Activated naive CD4-positive, alpha-beta T cell (primary cell): ENCODE data around the gene WFS1.

Experiments used
- DNase-seq, 4 experiments: peaks; one replicate each; lab custom pipeline; 2025; lab: John Stamatoyannopoulos, UW

Gene WFS1

DNA sequence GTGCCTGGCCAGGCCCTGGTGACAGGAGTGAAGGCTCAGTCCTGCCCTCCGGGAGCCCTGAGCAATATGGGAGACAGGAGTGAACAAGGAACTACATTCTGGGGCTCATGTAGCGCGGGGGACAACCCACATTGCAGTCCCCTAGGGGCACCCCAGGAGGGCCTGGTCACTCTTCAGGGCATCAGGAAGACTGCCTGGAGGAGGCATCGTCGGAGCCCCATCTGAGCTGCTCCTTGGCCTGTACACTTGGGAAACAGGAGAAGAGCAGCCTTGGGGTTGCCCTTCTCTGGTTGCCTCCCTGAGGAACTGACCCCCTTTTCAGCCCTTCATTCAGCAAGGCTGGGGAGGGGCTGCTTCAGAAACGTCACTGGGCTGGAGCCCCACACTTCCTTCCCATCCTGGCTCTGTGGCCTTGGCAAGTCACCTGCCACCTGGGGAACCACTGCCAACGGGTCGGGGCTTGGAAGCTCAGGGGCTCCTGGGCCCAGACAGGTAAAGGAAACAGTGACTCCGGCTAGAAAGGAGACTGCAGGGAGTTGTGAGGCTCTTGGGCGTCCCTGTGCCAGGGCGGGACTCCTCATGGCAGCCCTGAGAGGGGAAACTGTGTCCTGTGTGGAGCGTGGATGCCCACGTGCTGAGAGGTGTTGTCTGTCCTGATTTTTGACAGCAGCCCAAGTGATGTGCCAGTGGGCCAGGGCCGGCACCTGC, 10.1 kb downstream of the WFS1 start:
- no peak for DNase-seq

DNA sequence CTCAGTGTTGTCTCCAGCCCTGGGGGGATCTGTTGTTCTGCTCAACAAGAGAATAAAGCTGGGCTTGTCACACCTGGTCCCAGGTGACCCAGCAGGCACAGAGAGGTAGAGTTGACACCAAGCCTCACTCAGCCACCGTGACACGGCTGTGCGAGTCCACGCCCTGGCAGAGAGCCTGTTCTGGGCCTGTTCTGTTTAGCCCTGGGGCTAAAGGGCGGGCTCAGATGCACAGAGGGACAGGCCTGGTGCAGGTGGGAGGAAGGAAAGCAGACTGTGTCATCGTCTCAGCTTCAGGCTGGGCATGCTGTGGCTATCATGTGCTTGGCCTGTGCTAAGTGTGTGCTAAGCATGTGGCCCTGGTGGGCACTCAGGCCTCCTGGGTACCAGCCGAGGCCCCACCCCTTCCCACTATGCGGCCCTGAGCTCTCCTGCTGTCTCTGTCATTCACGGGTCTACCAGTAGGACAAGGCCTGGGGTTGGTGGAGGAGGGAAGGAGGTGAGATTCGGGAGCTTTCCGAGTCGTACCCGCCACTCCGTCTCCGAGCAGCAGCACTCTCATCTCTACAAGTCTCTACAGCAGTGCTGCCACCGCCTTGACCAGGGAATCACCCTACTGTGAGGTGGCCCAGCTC, 10.8 kb downstream of the WFS1 start:
- DNase-seq: no peak

DNA sequence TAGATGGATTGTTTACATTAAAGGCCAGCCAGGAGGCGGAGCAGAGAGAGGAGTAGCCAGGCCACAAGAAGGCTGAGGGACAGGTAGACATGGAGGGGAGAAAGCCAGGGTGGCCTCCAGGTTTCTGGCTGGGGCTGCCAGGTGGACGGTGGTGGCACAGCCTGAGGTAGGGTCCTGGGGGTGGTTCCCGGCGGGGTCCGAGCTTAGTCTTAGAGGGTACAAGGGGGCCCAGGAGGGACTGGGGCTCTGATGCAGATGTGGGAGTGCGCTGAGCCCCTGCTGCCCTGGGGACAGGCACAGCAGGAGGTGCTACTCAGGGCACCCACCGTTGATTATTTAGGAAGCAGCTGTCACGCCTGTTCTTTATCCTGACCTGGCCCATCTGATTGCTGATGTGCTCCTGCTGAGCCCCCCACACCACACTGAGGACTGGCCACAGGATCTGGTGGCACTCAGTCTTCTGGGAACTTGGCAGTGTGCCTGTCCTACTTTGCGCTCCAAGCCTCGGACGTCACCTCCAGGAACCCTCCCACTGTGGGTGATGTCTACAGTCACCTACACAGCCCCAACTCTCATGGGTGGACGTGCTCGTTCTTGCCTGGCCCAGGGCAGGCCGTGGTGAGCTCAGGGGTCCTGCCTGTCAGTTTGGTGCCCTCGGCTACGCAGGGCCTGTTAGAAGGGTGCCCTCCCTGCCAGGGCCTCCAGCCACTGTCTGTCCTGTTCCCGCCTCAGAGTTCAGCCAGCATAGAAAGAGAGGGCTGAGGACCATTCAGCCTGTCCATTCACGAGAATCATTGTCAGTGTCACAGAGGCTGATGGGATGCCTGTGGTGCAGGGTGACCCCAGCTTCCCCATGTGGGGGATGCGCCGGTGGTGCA, 12.0 kb downstream of the WFS1 start:
- no peak for DNase-seq

DNA sequence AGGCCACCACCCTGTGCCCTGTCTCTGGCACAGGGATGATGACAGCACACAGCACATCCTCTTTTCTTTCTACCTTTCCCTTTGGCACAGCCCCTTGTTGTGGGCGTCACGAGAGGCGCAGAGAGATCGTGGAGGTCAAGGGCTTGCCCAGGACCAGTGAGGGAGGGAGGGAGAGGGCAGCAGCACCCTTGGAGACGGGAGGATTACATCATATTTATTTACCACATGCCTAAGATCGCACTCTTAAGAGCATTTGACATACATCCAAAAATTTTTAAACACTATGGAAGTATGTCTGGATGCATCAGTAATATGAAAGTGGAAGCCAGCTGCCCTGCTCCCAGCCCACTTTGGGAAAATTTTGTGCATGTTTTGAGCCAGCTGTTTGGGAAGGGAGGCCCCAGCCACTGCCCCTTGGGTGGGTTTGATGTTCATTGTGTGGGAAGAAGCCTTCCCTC, 12.7 kb downstream of the WFS1 start:
- DNase-seq: no peak

DNA sequence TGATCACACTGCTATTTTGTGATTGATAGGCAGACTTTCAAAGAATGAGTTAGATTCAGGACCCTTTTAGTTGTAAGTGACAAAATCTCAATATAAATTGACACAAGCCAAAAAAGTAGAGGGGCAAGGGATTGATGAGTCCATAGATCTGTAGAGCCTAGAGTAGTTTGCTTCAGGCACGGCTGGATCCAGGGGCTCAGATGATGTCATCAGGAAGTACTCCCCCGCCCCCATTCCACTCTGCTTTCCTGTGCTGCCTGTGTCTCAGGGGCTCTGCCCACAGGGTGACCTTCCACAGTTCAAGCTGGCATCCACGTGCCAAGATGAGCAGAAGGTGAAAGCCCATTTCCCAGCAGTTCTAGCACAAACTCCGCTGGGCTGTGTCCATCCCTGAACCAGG, 13.6 kb downstream of the WFS1 start:
- DNase-seq: no peak

DNA sequence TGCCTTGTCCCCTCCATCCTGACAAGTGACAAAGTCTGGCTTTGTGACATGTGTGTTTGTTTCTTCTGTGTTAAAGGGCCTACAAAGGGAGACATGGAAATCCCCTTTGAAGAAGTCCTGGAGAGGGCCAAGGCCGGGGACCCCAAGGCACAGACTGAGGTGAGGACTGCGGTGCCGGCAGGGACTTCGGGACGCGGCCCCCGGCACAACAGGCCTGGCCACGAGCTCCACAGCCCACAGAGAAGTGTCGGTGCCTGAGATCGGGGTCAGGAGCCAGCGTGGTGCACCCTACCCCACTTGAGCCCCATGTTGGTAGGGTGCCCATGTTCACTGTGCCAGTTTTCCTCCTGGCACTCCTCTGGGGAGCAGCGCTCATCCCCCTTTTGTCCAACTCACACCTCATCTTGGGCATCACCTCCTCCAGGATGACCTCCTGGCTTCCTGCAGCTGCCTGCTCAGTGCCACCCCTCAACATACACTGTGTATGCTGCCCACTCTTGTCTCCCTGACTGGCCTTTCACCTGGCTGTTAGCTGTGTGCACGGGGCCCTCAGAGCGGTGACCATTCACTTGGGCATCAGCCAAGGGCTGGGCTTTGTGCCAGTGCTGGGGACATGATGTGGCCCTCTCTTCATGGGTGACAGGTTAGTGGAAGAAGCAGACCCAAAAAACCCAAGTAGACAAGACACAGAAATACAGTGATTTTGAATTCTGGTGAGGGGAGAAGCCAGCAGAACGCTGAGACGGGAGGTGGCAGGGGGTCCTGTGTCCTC, 17.6 kb downstream of the WFS1 start:
- DNase-seq: no peak

DNA sequence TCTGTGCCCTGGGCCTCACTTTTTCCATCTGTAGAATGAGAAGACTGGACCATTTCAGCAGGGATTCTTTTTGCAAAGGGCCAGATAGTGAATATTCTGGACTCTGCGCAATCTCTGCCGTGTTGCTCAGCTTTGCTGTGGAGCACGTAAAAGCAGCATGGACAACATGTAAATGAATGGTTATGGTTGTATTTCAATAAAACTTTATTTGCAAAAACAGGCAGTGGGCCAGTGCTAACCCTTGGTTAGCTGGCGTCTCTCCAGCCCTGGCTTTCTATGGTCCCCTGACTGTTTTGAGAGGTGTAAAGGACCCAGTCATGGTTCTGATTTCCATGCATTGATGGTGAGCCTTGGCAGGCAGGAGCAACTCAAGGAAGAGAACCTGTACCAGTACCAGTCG, 18.7 kb downstream of the WFS1 start:
- DNase-seq: no peak

DNA sequence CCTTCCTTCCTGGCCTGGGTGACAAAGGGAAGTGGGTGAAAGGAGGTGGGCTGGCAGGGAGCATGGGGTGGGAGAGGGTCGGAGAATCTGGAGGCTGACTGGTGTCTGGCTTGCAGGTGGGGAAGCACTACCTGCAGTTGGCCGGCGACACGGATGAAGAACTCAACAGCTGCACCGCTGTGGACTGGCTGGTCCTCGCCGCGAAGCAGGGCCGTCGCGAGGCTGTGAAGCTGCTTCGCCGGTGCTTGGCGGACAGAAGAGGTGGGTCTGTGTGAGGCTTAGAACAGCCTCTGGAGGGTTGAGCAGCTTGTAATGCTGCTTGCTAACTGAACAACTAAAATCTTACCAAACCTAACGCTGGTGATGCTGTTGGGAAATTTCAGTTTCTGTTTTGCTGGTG, 19.2 kb downstream of the WFS1 start:
- no peak for DNase-seq

DNA sequence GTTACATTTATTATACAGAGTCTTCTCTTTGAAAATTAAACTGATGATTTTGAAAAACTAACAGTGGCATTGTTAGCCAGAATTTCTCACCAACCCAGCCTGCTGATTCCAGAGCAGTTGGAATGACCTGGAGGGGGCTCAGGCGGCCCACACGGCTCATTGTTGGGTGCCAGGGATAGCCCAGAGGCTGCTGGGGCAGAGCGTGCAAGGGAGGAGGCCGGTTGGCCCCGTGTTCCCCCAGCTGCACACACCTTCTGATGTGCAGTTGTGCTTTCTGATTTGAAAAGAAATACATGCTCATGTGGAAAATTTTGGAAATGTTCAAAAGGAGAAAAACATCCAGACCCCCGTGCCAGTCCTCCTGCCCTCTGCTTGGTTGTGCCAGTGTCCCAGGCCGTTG, 20.6 kb downstream of the WFS1 start:
- DNase-seq: no peak

DNA sequence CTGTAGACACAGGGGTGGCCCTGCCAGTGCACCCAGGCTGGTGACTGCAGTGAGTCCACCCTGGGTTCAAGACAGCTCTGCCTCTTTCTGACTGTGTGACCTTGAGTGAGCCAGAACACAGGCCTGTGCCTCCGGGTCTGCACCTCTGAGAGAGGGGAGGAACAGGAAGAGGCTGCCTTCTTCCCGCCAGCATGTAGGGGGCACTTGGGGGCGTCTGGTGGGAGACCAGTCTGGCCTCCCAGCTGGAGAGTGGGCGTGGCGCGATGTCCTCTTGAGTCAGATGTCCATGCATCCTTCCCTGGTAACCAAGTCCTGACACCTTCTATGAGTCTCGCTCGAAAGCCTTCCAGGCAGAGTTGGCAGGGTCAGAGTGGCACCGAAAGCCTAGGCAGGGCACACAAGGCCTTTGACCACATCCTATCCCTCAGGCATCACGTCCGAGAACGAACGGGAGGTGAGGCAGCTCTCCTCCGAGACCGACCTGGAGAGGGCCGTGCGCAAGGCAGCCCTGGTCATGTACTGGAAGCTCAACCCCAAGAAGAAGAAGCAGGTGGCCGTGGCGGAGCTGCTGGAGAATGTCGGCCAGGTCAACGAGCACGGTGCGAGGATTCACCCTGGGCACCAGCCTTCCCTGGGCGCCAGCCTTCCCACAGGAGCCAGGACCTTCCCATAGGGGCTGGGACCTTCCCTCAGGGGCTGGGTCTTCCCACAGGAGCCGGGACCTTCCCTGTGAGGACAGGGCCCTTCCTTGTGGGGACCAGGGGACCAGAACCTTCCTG, 21.3 kb downstream of the WFS1 start:
- no peak for DNase-seq

DNA sequence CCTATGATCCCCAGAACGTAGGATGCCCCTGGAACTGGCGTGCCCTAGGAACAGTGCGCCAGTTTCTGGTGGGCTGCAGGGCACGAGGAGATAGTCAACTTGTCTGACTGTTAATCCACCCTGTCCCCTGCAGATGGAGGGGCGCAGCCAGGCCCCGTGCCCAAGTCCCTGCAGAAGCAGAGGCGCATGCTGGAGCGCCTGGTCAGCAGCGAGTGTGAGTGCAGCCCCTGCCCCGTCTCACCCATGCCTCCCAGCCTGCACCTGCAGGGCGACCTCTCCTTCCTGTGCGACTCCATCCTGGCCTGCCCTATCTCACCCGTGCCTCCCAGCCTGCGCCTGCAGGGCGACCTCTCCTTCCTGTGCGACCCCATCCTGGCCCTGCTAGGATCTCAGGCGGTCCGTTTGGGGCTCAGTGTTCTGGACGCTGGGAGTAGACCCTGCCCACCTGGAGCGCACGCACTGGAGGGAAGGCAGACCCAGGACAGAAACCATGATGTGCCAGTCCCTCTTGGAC, 22.2 kb downstream of the WFS1 start:
- DNase-seq: no peak

DNA sequence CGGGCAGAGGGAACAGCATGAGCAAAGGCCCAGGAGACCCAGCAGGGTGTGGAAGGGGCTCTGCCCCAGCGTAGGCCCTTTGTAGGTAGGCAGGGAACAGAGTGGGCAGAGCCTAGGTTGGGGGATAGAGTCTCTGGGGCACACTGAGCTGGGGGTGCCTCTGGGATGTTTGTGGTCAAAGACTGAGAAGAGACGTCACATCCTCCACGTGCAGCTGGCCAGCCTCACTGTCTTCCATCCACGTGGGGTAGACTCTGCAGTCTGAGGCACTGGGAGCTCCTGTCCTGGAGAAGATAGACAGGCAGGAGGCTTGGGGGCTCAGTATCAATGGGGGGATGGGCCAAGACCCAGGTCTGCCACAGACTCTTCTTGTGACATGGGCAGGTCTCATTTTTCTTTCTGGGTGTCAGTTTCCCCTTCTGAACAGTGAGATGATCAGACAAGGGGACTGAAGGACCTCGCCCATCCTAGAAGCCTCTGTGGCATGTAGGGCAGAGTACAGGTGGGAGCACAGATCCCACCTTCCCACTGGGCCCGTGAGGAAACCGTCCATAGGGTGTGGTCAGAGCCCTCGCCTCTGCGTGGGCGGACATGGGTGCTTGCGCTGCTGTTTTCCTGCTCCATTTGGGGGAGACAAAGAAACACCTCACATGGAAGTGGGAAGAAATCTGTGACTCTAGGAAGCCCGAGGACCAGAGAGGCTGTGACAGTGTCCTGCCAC, 22.9 kb downstream of the WFS1 start:
- no peak for DNase-seq

DNA sequence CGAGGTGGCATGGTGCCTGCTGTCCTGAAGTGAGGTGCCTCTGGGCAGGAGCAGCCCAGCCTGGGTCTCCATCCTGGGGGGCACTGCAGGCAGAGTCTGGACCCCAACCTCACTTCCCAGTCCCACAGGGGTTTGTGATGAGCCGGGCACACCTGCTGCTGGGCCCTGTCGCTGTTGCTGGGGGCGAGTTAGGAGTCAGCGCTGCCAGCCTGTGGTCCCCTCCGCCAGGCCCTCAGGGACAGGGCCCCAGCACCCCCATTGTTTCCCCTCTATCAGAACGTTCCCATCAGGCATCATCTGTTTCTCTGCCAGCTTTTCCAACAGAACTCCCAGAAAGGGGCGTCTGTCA, 23.4 kb downstream of the WFS1 start:
- DNase-seq: no peak

DNA sequence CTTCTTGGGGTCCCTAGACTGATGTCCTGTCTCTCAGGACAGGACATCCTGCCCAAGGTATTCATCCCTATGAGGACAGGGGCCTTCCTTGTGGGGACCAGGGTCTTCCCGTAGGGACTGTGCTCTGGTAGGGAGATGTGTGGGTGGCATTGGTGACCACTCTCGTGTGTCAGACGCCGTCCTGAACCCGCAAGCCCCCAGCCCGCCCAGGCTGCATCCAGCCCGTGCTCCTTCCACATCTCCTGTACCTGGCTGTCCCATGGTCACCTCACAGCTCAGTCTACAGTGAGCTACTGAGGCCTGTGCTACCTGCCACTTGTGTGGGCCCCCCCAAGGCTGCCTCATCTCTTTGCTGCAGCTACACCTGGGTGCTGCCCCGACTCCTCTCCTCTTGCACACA, 24.0 kb downstream of the WFS1 start:
- no peak for DNase-seq

DNA sequence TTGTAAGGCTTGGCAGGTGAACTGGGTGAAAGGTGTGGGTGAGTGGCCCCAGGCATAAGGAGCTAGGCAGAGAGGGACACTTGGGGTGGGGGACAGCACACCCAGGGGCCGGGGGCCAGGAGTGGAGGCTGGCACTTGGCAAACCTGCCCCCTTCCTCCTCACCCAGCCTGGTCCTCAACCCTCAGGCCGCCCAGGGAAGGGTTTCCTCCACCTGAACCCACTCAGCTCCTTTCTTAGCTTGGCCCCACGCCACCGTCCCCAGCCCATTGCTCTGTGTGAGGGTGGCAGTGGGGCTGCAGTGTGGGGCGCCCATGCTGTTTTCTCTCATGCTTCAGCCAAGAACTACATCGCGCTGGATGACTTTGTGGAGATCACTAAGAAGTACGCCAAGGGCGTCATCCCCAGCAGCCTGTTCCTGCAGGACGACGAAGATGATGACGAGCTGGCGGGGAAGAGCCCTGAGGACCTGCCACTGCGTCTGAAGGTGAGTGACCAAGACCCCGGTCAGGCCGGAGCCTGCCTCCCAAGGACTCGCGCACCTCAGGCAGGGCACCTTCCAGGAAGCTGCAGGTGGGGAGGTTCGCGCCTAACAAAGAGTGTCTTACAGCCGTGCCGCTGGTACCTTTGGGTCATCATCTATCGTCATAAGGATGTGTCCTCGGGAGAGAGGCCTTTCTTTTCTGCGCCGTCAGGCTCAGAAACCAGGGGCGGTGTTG, 25.2 kb downstream of the WFS1 start:
- DNase-seq: no peak

DNA sequence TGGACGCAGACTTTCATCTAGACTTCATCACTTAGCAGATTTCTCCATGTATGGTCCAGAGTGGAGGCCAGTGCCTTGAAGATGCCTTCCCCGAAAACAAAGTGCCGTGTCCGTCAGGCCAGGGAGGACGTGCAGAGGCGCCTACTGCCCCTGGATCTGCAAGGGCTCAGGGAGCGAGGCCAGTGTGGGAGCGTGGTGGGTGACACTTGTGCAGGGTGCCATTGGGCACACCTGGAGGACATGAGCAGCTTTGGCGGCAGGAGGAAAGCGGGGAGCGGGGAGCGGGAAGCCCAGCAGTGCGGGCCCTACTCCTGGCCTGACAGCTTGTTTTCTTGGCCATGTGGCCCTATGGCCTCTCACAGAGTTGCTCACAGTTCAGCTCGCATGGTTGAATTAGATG, 25.8 kb downstream of the WFS1 start:
- no peak for DNase-seq

DNA sequence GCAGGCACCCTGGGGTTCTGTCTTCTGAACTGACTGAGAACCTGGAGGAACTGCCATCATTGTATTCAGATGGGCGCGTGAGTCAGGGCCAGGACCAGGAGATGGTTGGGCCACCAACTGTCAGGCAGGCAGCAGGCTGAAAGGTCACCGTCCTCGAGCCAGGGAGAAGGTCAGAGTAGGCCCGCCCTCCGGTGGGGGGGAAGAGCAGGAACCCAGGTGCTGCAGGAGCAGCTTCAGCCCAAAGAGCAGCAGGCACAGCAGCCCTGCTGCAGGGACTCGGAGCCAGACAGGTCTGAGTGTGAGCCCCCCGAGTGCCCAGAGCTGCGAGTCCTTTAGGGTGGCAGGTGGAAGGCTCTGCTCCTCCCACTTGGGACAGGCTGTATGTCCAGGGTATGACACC, 26.4 kb downstream of the WFS1 start:
- DNase-seq: no peak

DNA sequence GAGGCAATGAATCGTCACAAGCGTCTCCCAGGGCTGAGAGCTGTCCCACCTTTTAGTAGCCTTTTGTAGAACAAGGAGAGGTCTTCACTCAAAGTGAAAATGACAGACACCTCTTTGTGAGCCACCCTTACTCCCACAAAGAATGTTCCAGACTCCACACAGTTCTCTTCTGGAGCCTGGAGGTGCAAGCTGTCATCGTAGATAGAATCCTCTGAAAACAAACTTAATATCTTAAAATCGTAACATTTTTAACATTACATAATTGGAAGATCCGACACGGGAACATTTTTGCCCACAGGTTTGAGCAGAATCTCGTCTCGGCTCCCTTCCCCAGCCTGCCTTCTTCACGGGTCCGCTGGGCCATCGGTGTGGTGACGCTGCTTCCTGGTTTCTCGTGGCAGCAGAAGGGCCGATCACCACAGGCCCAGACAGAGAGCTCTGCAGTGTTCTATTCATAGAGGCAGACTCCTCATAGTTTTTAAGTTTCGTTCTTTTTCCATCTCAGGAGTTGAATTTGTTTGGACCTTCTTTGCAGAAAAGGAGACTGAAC, 27.7 kb downstream of the WFS1 start:
- no peak for DNase-seq

DNA sequence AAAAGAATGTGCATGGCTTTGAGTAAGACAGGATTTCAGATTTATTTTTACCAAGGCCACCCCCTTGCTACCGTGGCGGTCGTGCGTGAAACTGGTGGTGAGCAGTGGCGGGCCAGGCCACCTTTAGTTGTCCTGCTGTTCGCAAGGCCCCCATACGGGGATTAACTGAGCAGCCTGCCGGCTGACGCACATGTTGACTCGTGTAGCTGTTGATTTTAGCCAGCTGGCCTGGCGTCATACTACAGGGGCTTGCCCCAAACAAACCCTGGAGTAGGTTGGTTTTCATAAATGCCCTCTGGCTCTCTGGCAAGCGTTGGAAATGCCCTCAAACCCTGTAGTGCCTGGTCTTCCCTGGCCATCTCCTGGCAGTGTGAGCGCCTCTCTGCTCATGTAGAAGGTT, 28.4 kb downstream of the WFS1 start:
- no peak for DNase-seq

DNA sequence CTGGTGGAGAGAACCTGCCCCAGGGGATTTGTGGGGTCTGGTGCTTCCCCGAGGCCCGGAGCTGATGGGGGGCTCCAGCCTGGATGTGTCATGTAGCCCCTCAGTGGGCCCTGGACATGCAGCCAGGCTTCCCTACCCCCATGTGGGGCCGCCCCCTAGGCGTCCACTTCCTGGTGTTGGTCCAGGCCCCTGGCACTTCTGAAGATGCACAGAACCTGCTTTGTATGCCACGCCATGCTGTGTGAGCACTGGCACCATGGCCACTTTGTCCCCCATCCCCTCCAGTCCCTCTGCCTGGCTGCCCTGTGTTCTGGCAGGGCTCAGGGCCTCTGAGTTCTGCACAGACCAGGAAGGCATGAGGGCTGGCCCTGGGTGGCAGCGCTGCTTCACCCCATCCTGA, 29.2 kb downstream of the WFS1 start:
- no peak for DNase-seq
